ENCODE measurements around the gene OPTC.
A peak's percentile ranks its signal among the peaks of the same experiment; 100 is the strongest.

Gene OPTC

GRCh38 chr1:203539831-203540546 lies 46.0 kb downstream of the OPTC start:
- no peak for DNase-seq

- DNase-seq, result no peak
These were observed 50.5 kb downstream of the OPTC start for GRCh38 chr1:203544485-203544884.

- no peak for DNase-seq
These were observed 51.2 kb downstream of the OPTC start for GRCh38 chr1:203544978-203545816.

- no peak for DNase-seq
These were observed 52.3 kb downstream of the OPTC start for GRCh38 chr1:203546274-203546673.

GRCh38 chr1:203547147-203547546 lies 53.2 kb downstream of the OPTC start:
- DNase-seq, result no peak

- no peak for DNase-seq
These were observed 53.9 kb downstream of the OPTC start for GRCh38 chr1:203547771-203548421.

- DNase-seq, result no peak
These were observed 54.9 kb downstream of the OPTC start for GRCh38 chr1:203548892-203549291.

- no peak for DNase-seq
These were observed 55.4 kb downstream of the OPTC start for GRCh38 chr1:203549309-203549708.

GRCh38 chr1:203550846-203551245 lies 56.9 kb downstream of the OPTC start:
- DNase-seq, result no peak

GRCh38 chr1:203551550-203551949 lies 57.6 kb downstream of the OPTC start:
- DNase-seq, result no peak

- no peak for DNase-seq
These were observed 59.5 kb downstream of the OPTC start for GRCh38 chr1:203553496-203553895.

- no peak for DNase-seq
These were observed 60.1 kb downstream of the OPTC start for GRCh38 chr1:203554071-203554470.

- no peak for DNase-seq
These were observed 61.1 kb downstream of the OPTC start for GRCh38 chr1:203555076-203555475.

- DNase-seq, result peak; percentile 45
These were observed 61.6 kb downstream of the OPTC start for GRCh38 chr1:203555511-203556046.

- peak; percentile 57 for DNase-seq
These were observed 62.3 kb downstream of the OPTC start for GRCh38 chr1:203556047-203556851.

GRCh38 chr1:203557390-203557789 lies 63.4 kb downstream of the OPTC start:
- DNase-seq, result no peak

GRCh38 chr1:203558064-203558760 lies 64.3 kb downstream of the OPTC start:
- DNase-seq, result no peak

Measured in retina (tissue), 1 donor.